A549 (cell line): ENCODE results near the gene SPTBN4. TPM values are rescaled to one million over a fixed set of nuclear protein-coding genes. Genes with fewer than 3 reads are reported as not detected.

Source experiments
- ATAC-seq, 2 experiments: fragments of 200-7000 bp in 1 of 2; fragments of >200 bp in 1 of 2; cut with Nextera tagmentation in 1 of 2; cut with Tn5 transposase in 1 of 2; 3 replicates each; pipeline versions ENCODE4 v1.8.0 to v1.9.1; 2018 to 2020; ENCODE audit warnings: mild to moderate bottlenecking in 1 of 2, moderate library complexity in 1 of 2
- CTCF ChIA-PET: fragments of 300-600 bp; sonication (Branson Sonifier 250); formaldehyde crosslinking; extraction: SDS; loops from one replicate; lab custom pipeline; 2021; ENCODE audit warnings: antibody characterized with exemption, inconsistent platforms; lab: Yijun Ruan, JAX
- POLR2A ChIA-PET: fragments of 350-600 bp; formaldehyde crosslinking; extraction: SDS; loops from one replicate; lab custom pipeline; 2021; ENCODE audit warnings: antibody characterized with exemption, inconsistent platforms; lab: Yijun Ruan, JAX
- DNase-seq, 2 experiments: peaks; one replicate each; pipeline versions ENCODE4 v3.0.0 to v3.0.0-alpha.2; 2011 to 2016; ENCODE audit warnings: low read depth in 1 of 2, low spot score in 1 of 2
- FAIRE-seq: peaks from 2 replicates; lab custom pipeline; 2011; peaks lifted over from hg19 to GRCh38; lab: Jason Lieb, UNC
- H3K27ac ChIP-seq, 2 experiments: fragments of >200 bp; sonication (Bioruptor Twin); formaldehyde crosslinking; 3 replicates each; pipeline ENCODE4 v1.5.1; 2016 to 2017
- H3K4me1 ChIP-seq: fragments of >200 bp; sonication (Bioruptor Twin); formaldehyde crosslinking; 3 replicates; pipeline ENCODE4 v1.6.1; 2016
- H3K4me2 ChIP-seq: fragments of >200 bp; sonication (Bioruptor Twin); formaldehyde crosslinking; 3 replicates; pipeline ENCODE4 v1.6.1; 2016
- H3K4me3 ChIP-seq: fragments of >200 bp; sonication (Bioruptor Twin); formaldehyde crosslinking; 3 replicates; pipeline ENCODE4 v1.5.1; 2016
- H3K9me3 ChIP-seq: fragments of >200 bp; sonication (Bioruptor Twin); formaldehyde crosslinking; 3 replicates; pipeline ENCODE4 v1.6.1; 2016
- CHD2 ChIP-seq: fragments of 150-350 bp; IDR thresholded peaks from 2 replicates; pipeline ENCODE4 v1.6.1; 2014; ENCODE audit warnings: low read length; ENCODE audit not compliant: partially characterized antibody
- EHF ChIP-seq: fragments of 250-450 bp; sonication (Bioruptor Pico); IDR thresholded peaks from 2 replicates; pipeline ENCODE4 v1.5.0; 2020; ENCODE audit warnings: mild to moderate bottlenecking
- ELK1 ChIP-seq: fragments of 150-350 bp; IDR thresholded peaks from 2 replicates; pipeline ENCODE4 v1.6.1; 2014; ENCODE audit warnings: low read depth, mild to moderate bottlenecking, low read length
- EP300 ChIP-seq, 2 experiments: fragments of >200 bp; sonication (Bioruptor Twin); formaldehyde crosslinking; IDR thresholded peaks; 2 replicates in 1 of 2; 3 replicates in 1 of 2; pipeline ENCODE4 v1.6.1; 2016 to 2017
- FOSL2 ChIP-seq, 2 experiments: fragments of 450-650 bp in 1 of 2; fragments of >200 bp in 1 of 2; sonication (Bioruptor Twin) in 1 of 2; formaldehyde crosslinking; IDR thresholded peaks; 2 replicates each; pipeline versions ENCODE4 v1.5.0 to v1.6.1; 2016 to 2020; ENCODE audit warnings: mild to moderate bottlenecking in 1 of 2, moderate library complexity in 1 of 2
- HMGXB4 ChIP-seq: fragments of 250-450 bp; sonication (Bioruptor Pico); IDR thresholded peaks from 2 replicates; pipeline ENCODE4 v1.5.0; 2021; ENCODE audit warnings: mild to moderate bottlenecking, moderate library complexity, borderline replicate concordance
- HOXB13 ChIP-seq: fragments of 250-450 bp; sonication (Bioruptor Pico); IDR thresholded peaks from 2 replicates; pipeline ENCODE4 v1.5.0; 2020; ENCODE audit warnings: low read depth, mild to moderate bottlenecking, moderate library complexity
- MAZ ChIP-seq: fragments of 150-350 bp; IDR thresholded peaks from 2 replicates; pipeline ENCODE4 v1.6.1; 2014; ENCODE audit warnings: antibody characterized with exemption, low read depth, low read length, borderline replicate concordance
- POLR2A ChIP-seq: IDR thresholded peaks from 2 replicates; pipeline ENCODE4 v1.6.1; 2012; ENCODE audit warnings: mild to moderate bottlenecking, low read length
- POLR2AphosphoS2 ChIP-seq: conservative IDR thresholded peaks from 2 replicates; pipeline ENCODE4 v1.6.1; 2012; ENCODE audit warnings: low read length, improper control_type of control experiment, inconsistent platforms
- SMC3 ChIP-seq: fragments of >200 bp; sonication (Bioruptor Twin); formaldehyde crosslinking; IDR thresholded peaks from 3 replicates; pipeline ENCODE4 v1.6.1; 2018; ENCODE audit warnings: inconsistent platforms
- ZC3H11A ChIP-seq: fragments of 450-650 bp; IDR thresholded peaks from 2 replicates; pipeline ENCODE4 v1.6.1; 2014; ENCODE audit warnings: antibody characterized with exemption, mild to moderate bottlenecking
- ZNF302 ChIP-seq: fragments of 250-450 bp; sonication (Bioruptor Pico); IDR thresholded peaks from 2 replicates; pipeline ENCODE4 v1.9.0; 2021; ENCODE audit warnings: inconsistent platforms, mild to moderate bottlenecking, moderate library complexity
- WGBS: methylation state at CpG from one replicate; pipeline ENCODE4 v1.1.6; 2017; ENCODE audit errors: missing lambda C conversion rate; 5-methylcytosine and 5-hydroxymethylcytosine counted together
- polyA plus RNA-seq, 4 experiments: library from polyadenylated mRNA; depleted of rRNA in 3 of 4; stranded (reverse); fragments of >200 nt; fragmentation: RNase III in 1 of 4; extraction: RNeasy Plus Mini Kit Qiagen cat#74134 plus additional on column Dnase treatment in 1 of 4; gene quantifications; 2 replicates in 3 of 4; 3 replicates in 1 of 4; pipeline ENCODE4 v1.2.3, GENCODE V29; 2011 to 2017
- TF ChIP-seq, protein P1 (sequence below): fragments of 450-650 bp; IDR thresholded peaks from 2 replicates; pipeline ENCODE4 v1.6.1; 2014; ENCODE audit warnings: antibody characterized with exemption
- TF ChIP-seq, protein P2 (sequence below): IDR thresholded peaks from 2 replicates; pipeline ENCODE4 v1.6.1; 2012

Gene SPTBN4
- polyA plus RNA-seq, 2 of the 4 experiments (the other 2 are of a cell fraction), result 1.4 to 2.2 TPM

DNA sequence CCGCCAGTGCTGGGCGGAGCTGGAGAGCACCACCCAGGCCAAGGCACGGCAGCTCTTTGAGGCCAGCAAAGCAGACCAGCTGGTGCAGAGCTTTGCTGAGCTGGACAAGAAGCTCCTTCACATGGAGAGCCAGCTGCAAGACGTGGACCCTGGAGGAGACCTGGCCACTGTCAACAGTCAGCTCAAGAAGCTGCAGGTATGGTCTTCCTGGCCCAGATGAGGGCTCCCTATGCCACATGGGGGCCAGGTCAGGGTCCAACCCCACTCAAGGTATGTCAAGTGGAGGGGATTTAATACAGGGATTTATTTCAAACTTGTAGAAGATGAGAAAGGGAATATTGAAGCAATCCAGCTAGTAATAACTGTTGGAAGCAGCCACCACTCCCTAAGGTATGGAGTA, 67.3 kb downstream of the SPTBN4 start (continued):
- TF ChIP-seq MAZ, result no peak
- no peak for TF ChIP-seq ZNF302 (CRISPR knock-in tag)

GRCh38 chr19:40539070-40539469, 72.3 kb downstream of the SPTBN4 start:
- FAIRE-seq (no peak), ATAC-seq (peak; percentile 72), DNase-seq (peak in 1 of 2 experiments; percentile 69)
- TF ChIP-seq SMC3, result 0 out of 3 replicates have a peak, but pooled peaks have one; percentile 6
- TF ChIP-seq FOSL2 (IDR thresholded peaks at IDR 0.05), result no peak
- TF ChIP-seq FOSL2 (CRISPR knock-in tag; IDR thresholded peaks at IDR 0.05), result peak; percentile 32; the same call in 1 of the 2 replicates
- TF ChIP-seq, protein P1, sequence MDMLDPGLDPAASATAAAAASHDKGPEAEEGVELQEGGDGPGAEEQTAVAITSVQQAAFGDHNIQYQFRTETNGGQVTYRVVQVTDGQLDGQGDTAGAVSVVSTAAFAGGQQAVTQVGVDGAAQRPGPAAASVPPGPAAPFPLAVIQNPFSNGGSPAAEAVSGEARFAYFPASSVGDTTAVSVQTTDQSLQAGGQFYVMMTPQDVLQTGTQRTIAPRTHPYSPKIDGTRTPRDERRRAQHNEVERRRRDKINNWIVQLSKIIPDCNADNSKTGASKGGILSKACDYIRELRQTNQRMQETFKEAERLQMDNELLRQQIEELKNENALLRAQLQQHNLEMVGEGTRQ, result no peak
- 34% methylated on average over 4 of the region's 4 CpGs for WGBS
- no peak overlapping the region for H3K4me3 ChIP-seq
- no peak overlapping the region for H3K4me2 ChIP-seq
- no peaks in the 10 kb centered on the region for H3K9me3 ChIP-seq
- H3K4me1 ChIP-seq, result no peaks in the 10 kb centered on the region
- no peak overlapping the region for H3K27ac ChIP-seq
- ChIA-PET POLR2A (no interaction called here), CTCF (interaction anchor here (1.3 to 58.9 kb wide), 10 partner anchors 5 to 124 kb away, joined by 3 to 2247 read pairs (median 22); partner anchors contain the start of genes BLVRB, LTBP4 and SPTBN4)

GRCh38 chr19:40542202-40542859, 75.5 kb downstream of the SPTBN4 start:
- 71% methylated on average over 6 of the region's 6 CpGs for WGBS
- no peak overlapping the region for H3K27ac ChIP-seq
- TF ChIP-seq POLR2A, result no peak
- TF ChIP-seq ELK1, result no peak
- no peak for TF ChIP-seq EHF (CRISPR knock-in tag)
- no peak for TF ChIP-seq CHD2
- no peak for TF ChIP-seq ZC3H11A
- TF ChIP-seq, protein P2, sequence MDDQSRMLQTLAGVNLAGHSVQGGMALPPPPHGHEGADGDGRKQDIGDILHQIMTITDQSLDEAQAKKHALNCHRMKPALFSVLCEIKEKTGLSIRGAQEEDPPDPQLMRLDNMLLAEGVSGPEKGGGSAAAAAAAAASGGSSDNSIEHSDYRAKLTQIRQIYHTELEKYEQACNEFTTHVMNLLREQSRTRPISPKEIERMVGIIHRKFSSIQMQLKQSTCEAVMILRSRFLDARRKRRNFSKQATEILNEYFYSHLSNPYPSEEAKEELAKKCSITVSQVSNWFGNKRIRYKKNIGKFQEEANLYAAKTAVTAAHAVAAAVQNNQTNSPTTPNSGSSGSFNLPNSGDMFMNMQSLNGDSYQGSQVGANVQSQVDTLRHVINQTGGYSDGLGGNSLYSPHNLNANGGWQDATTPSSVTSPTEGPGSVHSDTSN, result no peak
- no peak for TF ChIP-seq HOXB13 (CRISPR knock-in tag)
- TF ChIP-seq POLR2AphosphoS2, result no peak
- FAIRE-seq (no peak), ATAC-seq (no peak), DNase-seq (no peak)
- no peaks in the 10 kb centered on the region for H3K4me1 ChIP-seq
- POLR2A ChIA-PET, result interaction anchor here (0.6 kb wide), 1 partner anchor 45 kb away, joined by 3 read pairs; no protein-coding TSS in a partner anchor
- H3K4me3 ChIP-seq, result no peak overlapping the region
- H3K4me2 ChIP-seq, result no peak overlapping the region
- CTCF ChIA-PET, result interaction anchor here (0.8 to 58.9 kb wide), 18 partner anchors 8 to 220 kb away, joined by 3 to 2247 read pairs (median 6); partner anchors contain the start of gene LTBP4
- peaks cover 9% of the 10 kb centered on the region for H3K9me3 ChIP-seq

DNA sequence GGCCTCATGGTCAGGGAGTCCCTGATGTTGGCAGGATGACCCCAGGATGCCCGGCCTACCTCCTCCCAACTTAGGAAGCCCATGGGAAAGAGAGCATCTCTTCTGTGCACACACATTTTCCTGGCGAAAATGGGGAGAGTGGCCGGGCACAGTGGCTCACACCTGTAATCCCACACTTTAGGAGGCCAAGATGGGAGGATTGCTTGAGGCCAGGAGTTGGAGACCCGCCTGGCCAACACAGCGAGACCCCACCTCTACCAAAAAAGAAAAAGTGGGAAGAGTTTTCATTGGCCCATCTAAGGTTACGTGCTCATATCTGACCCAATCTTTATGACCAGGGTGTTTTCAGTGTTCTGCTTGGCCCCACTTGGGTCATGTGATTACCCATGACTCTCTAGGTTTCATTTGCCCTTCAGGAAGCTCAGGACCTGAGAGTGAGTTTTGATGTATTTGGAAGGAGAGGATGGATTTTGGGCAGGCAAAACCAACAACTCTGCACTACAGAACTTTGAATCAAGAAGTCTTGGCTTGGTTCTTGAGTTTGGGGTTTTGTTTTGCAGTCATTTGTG, 76.3 kb downstream of the SPTBN4 start:
- 84% methylated on average over 6 of the region's 6 CpGs for WGBS
- no peak overlapping the region for H3K27ac ChIP-seq
- H3K4me1 ChIP-seq, result no peaks in the 10 kb centered on the region
- DNase-seq (no peak), ATAC-seq (no peak), FAIRE-seq (no peak)
- TF ChIP-seq HMGXB4 (CRISPR knock-in tag), result no peak
- TF ChIP-seq EP300 (IDR thresholded peaks at IDR 0.05), result 0 out of 5 replicates have a peak, but pooled peaks of 1 of the 2 experiments have one; percentile 7
- POLR2A ChIA-PET, result interaction anchor here (0.6 kb wide), 1 partner anchor 46 kb away, joined by 3 read pairs; no protein-coding TSS in a partner anchor
- CTCF ChIA-PET, result interaction anchor here (2.9 to 58.9 kb wide), 5 partner anchors 9 to 90 kb away, joined by 11 to 2247 read pairs (median 971); partner anchors contain the start of gene LTBP4
- no peak overlapping the region for H3K4me2 ChIP-seq
- no peak overlapping the region for H3K4me3 ChIP-seq
- H3K9me3 ChIP-seq, result peaks cover 9% of the 10 kb centered on the region
